Activated T-helper 1 cell treated with Interleukin-2 at 50 U/mL for 16 hours (primary cell): ENCODE measurements around the gene ZNF423.
"Not testable (repeated sequence)": the region's sequence is repeated elsewhere in the genome, so short reads cannot be mapped to it uniquely, and the experiment has no call there.

Experiments used
- DNase-seq: peaks from one replicate; pipeline ENCODE4 v3.0.0-alpha.2; 2020; ENCODE audit warnings: low read depth

ZNF423 gene

GRCh38 chr16:49510654-49511305 is 345.1 kb downstream of the ZNF423 start:
- no peak for DNase-seq

- no peak for DNase-seq
Observed at GRCh38 chr16:49510141-49510540, 345.8 kb downstream of the ZNF423 start.

DNA sequence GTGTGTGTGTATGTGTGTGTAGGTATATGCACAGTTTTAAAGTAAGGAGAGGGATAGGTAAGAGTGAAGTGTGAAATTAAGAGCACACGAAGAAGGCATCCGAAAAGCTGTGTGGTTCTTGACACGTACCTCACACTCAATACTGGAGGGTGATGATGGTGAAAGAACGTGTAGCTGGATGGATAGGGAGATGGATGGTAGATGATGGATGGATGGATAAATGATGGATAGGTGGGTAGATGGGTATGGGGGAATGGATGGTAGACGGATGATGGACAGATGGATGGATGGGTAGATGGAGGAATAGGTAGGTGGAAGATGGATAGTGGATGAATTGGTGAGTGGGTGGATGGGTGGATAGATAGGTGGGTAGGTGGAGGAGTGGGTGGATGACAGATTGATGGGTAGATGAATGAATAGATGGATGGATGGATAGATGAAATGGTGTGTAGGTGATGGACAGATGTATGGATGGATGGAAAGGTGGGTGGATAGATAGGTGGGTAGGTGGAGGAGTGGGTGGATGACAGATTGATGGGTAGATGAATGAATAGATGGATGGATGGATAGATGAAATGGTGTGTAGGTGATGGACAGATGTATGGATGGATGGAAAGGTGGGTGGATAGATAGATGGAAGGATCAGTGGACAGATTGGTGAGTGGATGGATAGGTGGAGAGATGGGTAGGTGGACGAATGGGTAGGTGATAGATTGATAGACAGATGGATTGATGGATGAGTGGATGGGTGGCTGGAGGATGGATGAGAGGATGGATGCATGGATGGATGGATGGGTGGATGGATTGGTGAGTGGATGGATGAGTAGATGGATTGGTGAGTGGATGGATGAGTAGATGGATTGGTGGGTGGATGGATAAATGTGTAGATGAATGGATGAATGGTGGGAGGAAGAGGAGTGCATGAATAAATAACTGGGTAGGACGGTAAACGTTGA is 349.6 kb downstream of the ZNF423 start:
- not testable (repeated sequence) for DNase-seq

DNA sequence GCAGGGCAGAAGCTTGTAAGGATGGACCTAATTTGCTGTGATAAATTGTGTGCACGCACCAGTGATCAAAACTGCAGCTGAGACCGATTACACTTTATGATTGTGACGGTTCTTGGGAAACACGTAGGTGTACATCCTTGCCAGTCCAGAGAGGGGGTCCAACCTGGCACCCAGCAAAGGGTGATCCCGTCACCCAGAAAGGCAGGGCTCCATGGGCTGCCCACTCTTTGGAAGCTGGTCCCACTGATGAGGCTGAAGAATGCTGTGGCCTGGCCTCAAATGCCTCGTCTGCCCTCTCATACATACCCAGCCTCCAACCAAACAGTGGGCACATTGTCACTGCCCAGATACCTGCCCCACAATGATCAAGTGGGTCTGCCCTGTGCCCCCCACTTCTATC is 350.4 kb downstream of the ZNF423 start:
- DNase-seq: no peak

GRCh38 chr16:49504626-49505025 is 351.3 kb downstream of the ZNF423 start:
- DNase-seq: no peak

GRCh38 chr16:49504023-49504364 is 351.9 kb downstream of the ZNF423 start:
- DNase-seq: no peak

DNA sequence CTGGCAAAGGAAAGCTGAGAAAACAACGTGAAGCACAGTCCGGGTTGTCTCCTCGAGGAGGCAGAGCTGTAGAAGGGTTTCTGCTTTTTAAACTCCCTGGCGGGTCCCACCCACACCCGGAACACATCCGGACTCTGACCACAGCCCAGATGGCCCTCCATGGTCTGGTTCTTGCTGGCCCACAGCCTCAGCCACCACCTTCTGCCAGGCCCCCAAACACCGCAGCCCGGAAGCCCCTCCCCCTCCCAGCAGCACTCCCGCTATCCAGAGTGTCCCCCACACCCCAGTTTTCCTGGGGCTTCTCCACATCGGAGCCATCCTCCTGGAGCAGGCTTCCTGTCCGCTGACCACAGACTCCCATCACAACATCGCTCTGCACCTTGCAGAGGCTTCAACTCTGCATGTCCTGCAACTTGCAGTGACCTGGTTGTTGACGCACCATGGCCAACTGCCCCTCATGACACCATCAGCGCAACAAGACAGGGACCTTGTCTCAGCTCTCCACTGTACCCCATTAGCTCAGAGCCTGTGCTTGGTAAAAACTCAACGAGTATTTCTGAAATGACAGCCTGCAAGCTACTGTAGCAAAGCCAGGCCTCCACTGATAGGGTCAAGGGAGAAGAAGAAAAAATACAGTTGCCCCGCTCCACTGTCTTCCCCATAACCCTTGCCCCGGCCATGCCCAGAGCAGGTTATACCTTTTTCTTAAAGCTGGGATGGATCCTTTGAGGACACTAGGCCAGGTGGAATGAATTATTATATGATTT is 352.5 kb downstream of the ZNF423 start:
- DNase-seq: no peak

- DNase-seq: no peak
Observed at GRCh38 chr16:49502136-49502881, 353.6 kb downstream of the ZNF423 start.

DNA sequence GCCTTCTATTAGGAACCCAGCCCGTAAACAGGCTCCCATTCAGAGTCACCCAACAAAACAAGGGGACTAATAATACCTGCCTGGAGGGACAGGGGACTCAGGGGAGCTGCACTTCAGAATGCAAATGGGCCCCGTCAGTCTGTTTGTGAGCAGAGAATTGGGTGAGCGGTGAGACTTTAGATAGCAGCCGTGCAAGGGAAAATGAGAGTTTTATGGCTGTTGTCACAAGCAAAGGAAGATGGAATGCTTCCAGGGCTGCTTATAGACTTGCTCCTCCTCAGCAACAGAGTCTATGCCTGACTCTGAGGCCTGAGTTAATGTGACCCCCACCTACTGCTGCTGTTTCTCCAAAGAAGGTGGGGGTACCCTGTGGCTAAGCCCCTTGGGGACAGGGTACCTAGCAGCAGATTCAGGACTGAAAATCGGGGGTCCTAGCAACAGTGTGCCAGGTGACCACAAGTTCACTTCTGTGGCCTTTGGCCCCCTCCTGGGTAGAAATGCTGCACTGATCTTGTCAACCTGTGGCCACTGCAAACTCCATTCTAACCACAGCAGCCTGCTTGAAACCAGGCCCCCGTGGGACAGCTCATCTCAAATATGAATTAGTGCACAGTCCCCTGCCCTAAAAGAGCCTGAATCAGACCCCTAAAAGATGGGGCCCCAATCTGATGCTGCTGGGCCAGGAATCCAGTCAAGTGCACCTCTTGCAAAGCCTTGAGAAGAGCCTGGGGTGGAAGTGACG is 355.9 kb downstream of the ZNF423 start:
- no peak for DNase-seq

DNA sequence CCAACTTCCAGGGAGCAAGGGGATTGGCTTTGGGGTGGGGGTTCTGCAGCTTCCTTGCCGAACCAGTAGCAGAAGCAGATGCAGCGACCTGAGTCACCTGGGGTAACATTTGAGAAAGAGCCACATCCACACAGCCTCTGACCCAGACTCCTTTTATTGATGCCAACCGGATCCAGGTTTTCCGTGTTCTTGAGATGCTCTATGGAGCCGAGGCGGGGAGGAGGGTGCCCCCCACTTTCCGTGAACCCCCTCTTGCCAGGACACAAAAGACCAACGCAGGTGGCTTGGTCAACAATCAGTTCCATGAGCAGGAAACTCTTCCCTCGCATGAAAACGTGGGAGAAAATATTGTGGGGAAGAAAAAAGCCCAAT is 356.5 kb downstream of the ZNF423 start:
- no peak for DNase-seq

DNA sequence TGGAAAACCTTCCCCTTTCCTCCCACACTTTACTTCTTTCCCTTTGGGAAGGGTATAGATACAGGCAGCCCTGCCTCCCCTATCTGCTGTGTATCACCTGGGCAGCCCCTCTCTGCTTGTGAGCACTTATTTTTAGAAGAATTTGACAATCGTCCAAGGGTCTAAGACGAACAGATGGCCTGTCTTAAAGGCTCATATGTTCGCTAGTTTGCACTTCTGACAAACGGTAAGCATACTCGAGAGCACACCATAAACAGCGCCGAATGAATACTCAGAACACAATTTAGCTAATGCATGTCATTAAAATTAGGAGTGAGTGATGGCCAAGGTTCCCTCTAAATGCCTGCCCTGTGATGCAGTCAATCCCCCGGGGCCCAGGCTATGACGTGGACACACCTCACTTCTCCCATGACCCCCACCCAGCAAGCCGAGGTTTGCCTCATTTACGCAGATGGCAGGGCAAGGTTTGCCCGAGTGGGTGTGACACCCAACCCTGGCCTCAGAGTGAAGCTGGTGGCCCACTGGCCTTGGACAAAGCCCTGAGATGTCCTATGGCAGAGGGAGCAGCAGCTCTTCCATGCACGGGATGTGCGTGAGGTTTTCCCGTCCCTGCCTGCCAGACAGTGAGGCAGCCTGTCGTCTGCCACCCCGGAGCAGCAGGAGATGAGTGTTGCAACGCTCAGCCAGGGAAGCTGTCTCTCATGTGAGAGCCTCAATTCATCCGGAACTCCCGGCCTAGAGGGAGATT is 357.1 kb downstream of the ZNF423 start:
- no peak for DNase-seq

DNA sequence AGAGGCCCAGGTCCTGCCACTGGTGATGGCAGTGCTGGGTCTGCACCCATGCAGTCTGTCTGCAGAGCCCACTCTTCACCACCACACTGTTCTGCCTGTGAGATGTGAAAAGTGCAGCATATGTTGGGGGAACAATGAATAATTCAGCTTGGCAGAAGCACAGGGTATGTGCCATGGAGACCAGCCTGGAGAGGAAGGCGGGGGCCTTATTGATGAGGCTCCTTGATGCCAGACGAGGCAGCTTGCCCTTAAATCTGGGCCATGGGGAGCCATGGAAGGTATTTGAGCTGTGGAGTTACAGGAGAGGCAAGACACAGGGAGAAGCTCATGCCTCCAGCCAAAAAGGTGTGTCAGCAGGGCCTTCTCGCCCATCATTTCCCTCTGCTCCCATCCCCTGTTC is 357.6 kb downstream of the ZNF423 start:
- no peak for DNase-seq

- no peak for DNase-seq
Observed at GRCh38 chr16:49497466-49497865, 358.4 kb downstream of the ZNF423 start.

DNA sequence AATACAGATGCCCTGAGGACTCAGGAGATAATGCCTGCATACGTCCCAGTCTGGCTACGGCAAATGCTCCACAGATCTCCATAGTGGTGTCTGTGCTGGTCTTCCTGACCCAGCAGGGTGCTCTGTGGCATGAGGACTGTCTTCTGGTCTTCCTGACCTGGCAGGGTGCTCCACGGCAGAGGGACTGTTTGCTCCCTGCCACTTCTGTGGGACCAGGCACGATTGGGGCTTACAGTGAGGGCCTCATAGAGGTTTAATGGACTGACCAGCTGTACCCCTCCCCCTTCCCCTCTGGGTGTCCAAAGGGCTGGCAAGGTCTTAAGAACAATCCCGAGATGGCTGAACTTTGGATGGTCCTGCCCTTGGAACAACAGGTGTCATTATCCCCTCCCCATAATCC is 359.3 kb downstream of the ZNF423 start:
- DNase-seq: no peak

DNA sequence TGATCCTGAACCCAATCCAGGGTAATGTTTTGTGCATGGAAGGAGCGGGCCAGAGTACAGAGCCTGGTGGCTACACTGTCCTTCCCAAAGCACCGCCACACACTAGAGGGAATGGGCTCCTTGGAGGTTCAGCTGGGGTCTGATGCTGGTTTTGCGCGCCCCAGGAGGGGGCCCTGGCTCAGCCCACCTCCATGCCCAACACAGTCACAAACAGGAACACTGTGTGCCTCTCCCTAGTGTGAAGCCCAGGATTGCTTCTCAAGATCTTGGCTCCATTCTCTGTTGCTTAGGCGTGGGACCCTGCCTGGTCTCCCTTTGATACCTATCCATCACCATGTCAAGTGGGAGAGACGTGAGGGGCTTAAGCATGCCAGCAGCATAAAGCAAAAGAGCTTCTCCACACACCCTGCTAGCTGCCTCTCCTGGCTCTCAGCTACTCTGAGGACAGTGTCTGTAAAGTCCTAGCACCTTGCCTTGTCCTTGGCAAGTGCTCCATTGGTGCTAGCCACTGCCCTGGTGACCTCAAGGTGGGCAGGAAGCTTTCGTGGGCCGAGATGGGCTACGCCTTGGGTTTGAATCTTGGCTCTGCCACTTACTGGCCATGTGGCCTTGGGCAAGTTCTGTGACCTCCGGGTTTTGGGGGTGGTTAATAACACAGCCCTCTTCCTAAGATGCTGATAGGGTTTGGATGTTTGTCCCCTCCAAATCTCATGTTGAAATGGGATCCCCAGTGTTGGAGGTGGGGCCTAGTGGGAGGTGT is 360.1 kb downstream of the ZNF423 start:
- DNase-seq: no peak

- no peak for DNase-seq
Observed at GRCh38 chr16:49494891-49495566, 360.9 kb downstream of the ZNF423 start.

DNA sequence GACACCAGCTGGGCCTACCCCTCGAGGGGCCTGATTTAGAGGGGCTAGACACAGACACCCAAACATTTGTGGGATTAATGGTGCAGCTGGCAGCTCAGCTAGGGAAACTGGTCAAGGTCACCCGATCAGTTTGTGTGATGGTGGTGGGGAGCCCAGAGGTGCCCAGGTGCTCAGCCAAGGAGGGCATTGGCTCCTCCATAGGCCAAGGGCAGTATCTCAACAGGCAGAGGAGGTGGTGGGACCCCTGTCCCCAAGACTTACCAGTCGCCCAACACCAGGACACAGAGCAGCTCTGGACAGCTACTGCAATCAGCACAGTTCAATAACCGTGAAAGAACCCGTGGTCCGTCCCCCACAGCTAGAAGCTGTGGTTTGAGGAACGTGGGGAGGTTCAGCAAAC is 361.4 kb downstream of the ZNF423 start:
- DNase-seq: no peak

DNA sequence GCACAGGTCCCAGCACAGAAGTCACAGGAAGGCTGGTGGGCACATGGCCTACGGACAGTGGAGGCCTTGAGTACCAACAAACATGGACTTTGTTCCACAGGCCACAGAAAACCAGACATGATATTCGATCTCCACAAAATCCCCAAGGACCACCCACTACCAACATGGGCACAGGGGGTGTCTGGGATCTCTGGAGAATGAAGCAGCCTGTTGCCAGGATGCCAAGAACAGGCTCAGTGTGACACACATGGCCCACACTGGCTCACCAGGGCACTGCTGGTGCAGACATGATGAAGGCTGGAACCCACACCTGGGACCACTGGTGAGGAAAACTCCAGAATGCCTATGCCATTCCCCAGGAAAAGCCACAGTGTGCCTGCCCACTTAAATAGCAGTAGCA is 362.1 kb downstream of the ZNF423 start:
- no peak for DNase-seq

- DNase-seq: no peak
Observed at GRCh38 chr16:49492896-49493626, 362.9 kb downstream of the ZNF423 start.
